GM12874 (cell line): Measurements from ENCODE around the gene ZNF536.

ENCODE experiments used
- CTCF ChIP-seq: IDR thresholded peaks from 2 replicates; pipeline ENCODE4 v1.5.1; 2011; ENCODE audit warnings: low read depth, mild to moderate bottlenecking, control low read depth, low read length, moderate library complexity; ENCODE audit not compliant: insufficient read depth

ZNF536 gene

GRCh38 chr19:30344446-30345425 lies 27.4 kb upstream of the ZNF536 start:
- no peak for TF ChIP-seq CTCF

GRCh38 chr19:30345686-30346085 lies 26.5 kb upstream of the ZNF536 start:
- no peak for TF ChIP-seq CTCF

- no peak for TF ChIP-seq CTCF
Observed at GRCh38 chr19:30349131-30349730, 23.0 kb upstream of the ZNF536 start.

GRCh38 chr19:30350692-30351663 lies 21.2 kb upstream of the ZNF536 start:
- TF ChIP-seq CTCF = no peak

GRCh38 chr19:30351774-30352173 lies 20.4 kb upstream of the ZNF536 start:
- no peak for TF ChIP-seq CTCF

GRCh38 chr19:30353394-30353945 lies 18.7 kb upstream of the ZNF536 start:
- no peak for TF ChIP-seq CTCF
